Right renal cortex interstitium (tissue), 3 donors: ENCODE results near the gene CDK5. TPM values are rescaled to one million over a fixed set of nuclear protein-coding genes. Genes with fewer than 3 reads are reported as not detected.

Source experiments
- DNase-seq, 3 donors: peaks; one replicate each; pipeline ENCODE4 v3.0.0-alpha.2; 2013; ENCODE audit warnings: low read depth in 3 of 3, low spot score in 2 of 3
- polyA plus RNA-seq, 3 donors: library from polyadenylated mRNA; unstranded; fragments of 120-200 nt; gene quantifications; one replicate each; pipeline ENCODE4 v1.2.1, GENCODE V29; 2013; ENCODE audit not compliant: insufficient read length in 3 of 3

Gene CDK5
- polyA plus RNA-seq, 3 donors: 15.1 to 19.3 (median 17.1) TPM

GRCh38 chr7:151006590-151007300, 51.0 kb downstream of the CDK5 start:
- DNase-seq: no peak

- DNase-seq: no peak
These were observed 52.1 kb downstream of the CDK5 start for GRCh38 chr7:151005566-151005965.

Other genes starting within 250 kb of the CDK5 start
- 10 to 100 TPM; 41.9 to 77.1 (median 57.5) TPM for gene AOC1, start 205.4 kb downstream of the CDK5 start, polyA plus RNA-seq
- 10 to 100 TPM; 13.2 to 14.6 (median 14.1) TPM for gene KCNH2, start 79.6 kb downstream of the CDK5 start, polyA plus RNA-seq
- gene NOS3, start 66.9 kb downstream of the CDK5 start, polyA plus RNA-seq: 1 to 10 TPM; 6.8 to 7.6 (median 7.0) TPM
- 1 to 10 TPM in 2 of 3 donors, under 1 TPM in 1; 0.99 to 2.3 (median 2.2) TPM for gene ATG9B, start 33.4 kb downstream of the CDK5 start, polyA plus RNA-seq
- gene ABCB8, start 29.4 kb downstream of the CDK5 start, polyA plus RNA-seq: 10 to 100 TPM; 15.2 to 18.4 (median 15.5) TPM
- 1 to 10 TPM; 1.1 to 2.4 (median 1.2) TPM for gene ASIC3, start 9.4 kb downstream of the CDK5 start, polyA plus RNA-seq
- gene SLC4A2, start 1.7 kb upstream of the CDK5 start, polyA plus RNA-seq: 10 to 100 TPM; 70.5 to 87.7 (median 73.5) TPM
- 10 to 100 TPM; 44.2 to 50.8 (median 44.9) TPM for gene FASTK, start 22.9 kb upstream of the CDK5 start, polyA plus RNA-seq
- gene TMUB1, start 25.6 kb upstream of the CDK5 start, polyA plus RNA-seq: 10 to 100 TPM; 21.1 to 26.4 (median 21.4) TPM
- gene AGAP3, start 28.6 kb upstream of the CDK5 start, polyA plus RNA-seq: 10 to 100 TPM; 54.3 to 61.2 (median 60.2) TPM
- gene GBX1, start 109.8 kb upstream of the CDK5 start, polyA plus RNA-seq: under 1 TPM in 2 of 3 donors, not detected in 1; 0.14 to 0.18 TPM
- not detected for gene ASB10, start 129.4 kb upstream of the CDK5 start, polyA plus RNA-seq
- not detected for gene H2BK1, start 152.6 kb upstream of the CDK5 start, polyA plus RNA-seq
- gene ABCF2, start 169.3 kb upstream of the CDK5 start, polyA plus RNA-seq: 10 to 100 TPM; 23.3 to 24.8 (median 24.3) TPM
- gene CHPF2, start 174.6 kb upstream of the CDK5 start, polyA plus RNA-seq: 10 to 100 TPM; 20.4 to 22.6 (median 21.4) TPM
- gene SMARCD3, start 190.8 kb upstream of the CDK5 start, polyA plus RNA-seq: 10 to 100 TPM; 52.6 to 58.6 (median 54.5) TPM